Activated CD8-positive, alpha-beta T cell treated with anti-CD3 and anti-CD28 coated beads for 36 hours (primary cell): ENCODE results near the gene GIMAP4. TPM values are rescaled to one million over a fixed set of nuclear protein-coding genes. Genes with fewer than 3 reads are reported as not detected.

ENCODE experiments used
- ATAC-seq: fragments of 200-7000 bp; cut with Tn5 transposase; one replicate; pipeline ENCODE4 v1.10.0; 2021; ENCODE audit warnings: mild to moderate bottlenecking, moderate library complexity
- CTCF ChIA-PET: fragments of 350-600 bp; sonication (Branson Sonifier 250); formaldehyde crosslinking; loops from one replicate; lab custom pipeline; 2021; ENCODE audit warnings: antibody characterized with exemption; lab: Charles Lee
- POLR2A ChIA-PET: fragments of 350-600 bp; sonication (Branson Sonifier 250); formaldehyde crosslinking; loops from one replicate; lab custom pipeline; 2021; ENCODE audit warnings: antibody characterized with exemption; lab: Charles Lee
- DNase-seq: peaks from one replicate; pipeline ENCODE4 v3.0.0-alpha.2; 2020
- H3K27ac Mint-ChIP-seq: one replicate; pipeline ENCODE4 v1.8.0; 2021; ENCODE audit warnings: mild to moderate bottlenecking, mixed read lengths
- H3K27me3 Mint-ChIP-seq: one replicate; pipeline ENCODE4 v1.8.0; 2021; ENCODE audit warnings: mixed read lengths
- H3K36me3 Mint-ChIP-seq: one replicate; pipeline ENCODE4 v1.8.0; 2021; ENCODE audit warnings: low read depth, mixed read lengths
- H3K4me1 Mint-ChIP-seq: one replicate; pipeline ENCODE4 v1.8.0; 2021; ENCODE audit warnings: low read depth, mixed read lengths
- H3K4me3 Mint-ChIP-seq: one replicate; pipeline ENCODE4 v1.8.0; 2021; ENCODE audit warnings: mild to moderate bottlenecking, moderate library complexity, mixed read lengths
- H3K9me3 Mint-ChIP-seq: one replicate; pipeline ENCODE4 v1.8.0; 2021; ENCODE audit warnings: mixed read lengths
- CTCF ChIP-seq: fragments of 200-600 bp; IDR thresholded peaks from one replicate; pipeline ENCODE4 v1.8.0; 2022; ENCODE audit warnings: antibody characterized with exemption, mild to moderate bottlenecking
- intact Hi-C: fragments of 100-400 bp; cut with micrococcal nuclease; formaldehyde crosslinking; loops from one replicate; pipeline ENCODE4 v1.10.0; 2022
- total RNA-seq, 2 experiments: library from RNA; stranded (reverse); gene quantifications; one replicate each; pipeline ENCODE4 v1.2.3, GENCODE V29; 2021

GIMAP4 gene
- total RNA-seq, 2 experiments from 2014 or later, result 88.3 to 97.8 TPM

DNA sequence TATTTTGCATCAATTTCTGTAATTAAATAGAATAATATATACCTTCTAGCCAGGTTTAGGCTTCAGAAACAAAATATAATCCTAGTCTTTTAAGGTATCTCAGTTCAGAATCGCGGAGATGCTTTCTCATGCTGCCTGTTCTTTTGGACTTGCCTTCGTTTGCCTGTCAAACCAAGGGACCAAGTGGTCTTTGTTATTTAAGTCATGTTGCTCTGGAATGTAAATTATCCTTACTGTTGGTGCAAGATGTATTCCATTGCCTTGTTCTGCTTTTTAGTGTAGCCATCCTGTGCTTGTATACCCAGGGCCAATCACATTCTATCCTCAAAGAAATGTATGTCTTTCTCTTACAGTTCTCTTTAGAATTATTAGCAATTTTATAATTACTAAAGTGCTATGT, 1.1 kb upstream of the GIMAP4 start:
- H3K9me3 Mint-ChIP-seq, result peaks cover 22% of the 10 kb centered on the region
- peak overlapping the region; percentile 99 for H3K27ac Mint-ChIP-seq
- peaks cover 73% of the 10 kb centered on the region for H3K4me1 Mint-ChIP-seq
- CTCF ChIA-PET, result interaction anchor here (1.2 to 5.0 kb wide), 5 partner anchors 13 to 166 kb away, joined by 3 to 20 read pairs (median 6); partner anchors contain the start of gene GIMAP8
- DNase-seq (no peak), ATAC-seq (no peak)
- TF ChIP-seq CTCF, result no peak
- peaks cover 46% of the 10 kb centered on the region for H3K36me3 Mint-ChIP-seq
- POLR2A ChIA-PET, result interaction anchor here (1.0 to 5.9 kb wide), 4 partner anchors 41 to 117 kb away, joined by 3 to 36 read pairs (median 6); partner anchors contain the start of genes GIMAP6 and GIMAP8
- intact Hi-C loops, result loop anchor here (5.0 kb wide), 5 partner anchors 49 to 191 kb away; partner anchors contain the start of genes GIMAP5 and GIMAP8
- H3K4me3 Mint-ChIP-seq, result peak overlapping the region; percentile 84
- H3K27me3 Mint-ChIP-seq, result no peaks in the 10 kb centered on the region

DNA sequence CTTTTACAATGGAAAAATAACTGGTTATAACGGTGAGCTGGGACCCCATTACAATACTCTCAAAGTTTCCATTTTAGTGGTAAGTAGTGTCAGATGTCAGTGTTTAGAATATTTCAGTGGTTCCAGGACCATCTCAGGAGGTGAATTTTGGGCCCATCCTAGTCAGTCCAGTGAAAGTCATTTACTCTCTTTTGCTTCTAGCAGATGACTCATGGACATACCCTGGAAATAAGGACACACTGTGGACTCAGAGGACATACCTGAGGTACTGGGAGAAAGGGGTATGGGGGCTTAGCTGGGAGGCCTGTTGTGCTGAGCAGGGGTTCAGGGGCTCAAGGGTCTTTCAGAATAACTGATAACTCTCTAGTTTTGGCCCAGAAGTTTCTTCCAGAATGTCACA, 618 bp upstream of the GIMAP4 start:
- ATAC-seq (peak; percentile 21), DNase-seq (no peak)
- Mint-ChIP-seq H3K27ac (peak overlapping the region; percentile 99), H3K36me3 (peaks cover 47% of the 10 kb centered on the region), H3K9me3 (peaks cover 18% of the 10 kb centered on the region), H3K27me3 (no peaks in the 10 kb centered on the region), H3K4me3 (peak overlapping the region; percentile 84), H3K4me1 (peaks cover 72% of the 10 kb centered on the region)
- TF ChIP-seq CTCF, result no peak
- ChIA-PET POLR2A (interaction anchor here (0.9 to 2.2 kb wide), 14 partner anchors 13 to 189 kb away, joined by 3 to 10 read pairs (median 4); partner anchors contain the start of genes GIMAP5, GIMAP6 and GIMAP8), CTCF (interaction anchor here (1.0 to 1.9 kb wide), 7 partner anchors 13 to 166 kb away, joined by 3 to 11 read pairs (median 6); partner anchors contain the start of genes GIMAP1 and GIMAP8)
- intact Hi-C loops, result loop anchor here (5.0 kb wide), 5 partner anchors 49 to 191 kb away; partner anchors contain the start of genes GIMAP5 and GIMAP8

DNA sequence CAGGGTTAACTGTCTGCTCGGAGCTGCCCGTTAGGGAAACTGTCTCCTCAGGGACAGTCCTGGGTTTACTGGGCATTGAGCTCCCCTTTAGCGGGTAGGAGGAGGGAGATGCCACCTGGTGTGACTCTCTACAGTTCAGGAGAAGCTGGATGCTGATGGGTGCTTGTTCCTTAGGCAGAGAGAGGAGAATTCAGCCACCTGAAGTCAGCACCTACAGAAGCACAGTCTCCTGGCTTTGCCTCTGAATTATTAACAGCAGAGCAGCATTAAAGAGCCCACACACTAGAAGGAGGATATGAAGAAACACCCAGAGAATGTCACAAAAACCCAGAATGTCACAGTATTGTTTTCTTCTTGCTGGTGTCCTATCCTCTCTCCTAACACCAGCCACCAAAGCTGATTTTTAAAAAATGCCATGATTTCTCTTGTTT, 696 bp downstream of the GIMAP4 start:
- H3K4me1 Mint-ChIP-seq, result peaks cover 67% of the 10 kb centered on the region
- no peaks in the 10 kb centered on the region for H3K27me3 Mint-ChIP-seq
- ATAC-seq (no peak), DNase-seq (no peak)
- peak overlapping the region; percentile 84 for H3K4me3 Mint-ChIP-seq
- TF ChIP-seq CTCF, result no peak
- CTCF ChIA-PET, result interaction anchor here (1.1 to 3.0 kb wide), 10 partner anchors 14 to 202 kb away, joined by 3 to 11 read pairs (median 6); partner anchors contain the start of genes GIMAP1 and GIMAP8
- H3K27ac Mint-ChIP-seq, result peak overlapping the region; percentile 99
- peaks cover 21% of the 10 kb centered on the region for H3K9me3 Mint-ChIP-seq
- POLR2A ChIA-PET, result interaction anchor here (0.9 to 3.6 kb wide), 22 partner anchors 15 to 187 kb away, joined by 3 to 13 read pairs (median 4); partner anchors contain the start of genes GIMAP1, GIMAP5, GIMAP6 and GIMAP7
- intact Hi-C loops, result loop anchor here (5.0 kb wide), 5 partner anchors 51 to 189 kb away; partner anchors contain the start of genes GIMAP5 and GIMAP8
- H3K36me3 Mint-ChIP-seq, result peaks cover 50% of the 10 kb centered on the region

DNA sequence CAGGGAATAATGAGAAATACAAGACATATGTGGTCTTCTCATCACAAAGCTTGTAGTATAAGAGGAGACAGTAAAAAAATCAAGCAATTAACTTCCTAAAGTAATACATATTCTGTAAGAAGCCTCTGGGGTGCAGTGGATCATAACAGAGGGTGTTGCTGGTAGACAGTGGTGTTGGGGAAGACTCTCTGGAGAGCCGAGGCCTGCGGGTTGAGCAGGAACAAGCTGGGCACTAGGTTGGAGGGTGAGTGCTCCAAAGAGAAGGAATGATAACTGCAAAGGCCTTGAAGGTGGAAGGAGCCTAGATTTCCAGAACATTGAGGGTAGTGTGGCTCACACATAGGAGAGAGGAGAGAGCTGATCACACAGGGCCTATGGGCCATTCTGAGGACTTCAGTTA, 1.5 kb downstream of the GIMAP4 start:
- POLR2A ChIA-PET, result interaction anchor here (0.7 to 3.6 kb wide), 13 partner anchors 18 to 211 kb away, joined by 3 to 13 read pairs (median 4); partner anchors contain the start of genes GIMAP5, GIMAP6 and GIMAP7
- Mint-ChIP-seq H3K4me1 (peaks cover 58% of the 10 kb centered on the region), H3K27me3 (no peaks in the 10 kb centered on the region), H3K9me3 (peaks cover 27% of the 10 kb centered on the region), H3K27ac (peak overlapping the region; percentile 99), H3K36me3 (peaks cover 56% of the 10 kb centered on the region), H3K4me3 (peak overlapping the region; percentile 84)
- ATAC-seq, result peak; percentile 54
- no peak for TF ChIP-seq CTCF
- CTCF ChIA-PET, result interaction anchor here (0.9 to 3.0 kb wide), 16 partner anchors 8 to 201 kb away, joined by 3 to 10 read pairs (median 3); no protein-coding TSS in a partner anchor
- intact Hi-C loops, result loop anchor here (5.0 kb wide), 5 partner anchors 51 to 189 kb away; partner anchors contain the start of genes GIMAP5 and GIMAP8
- peak; percentile 46 for DNase-seq
